Measurements from ENCODE around the gene RGL3. TPM values are rescaled to one million over a fixed set of nuclear protein-coding genes. Genes with fewer than 3 reads are reported as not detected.
"Not testable (repeated sequence)": the region's sequence is repeated elsewhere in the genome, so short reads cannot be mapped to it uniquely, and the experiment has no call there.

RGL3 gene
- total and polyA plus RNA-seq, 12 donors = 1.2 to 37.5 (median 3.5) TPM

DNA sequence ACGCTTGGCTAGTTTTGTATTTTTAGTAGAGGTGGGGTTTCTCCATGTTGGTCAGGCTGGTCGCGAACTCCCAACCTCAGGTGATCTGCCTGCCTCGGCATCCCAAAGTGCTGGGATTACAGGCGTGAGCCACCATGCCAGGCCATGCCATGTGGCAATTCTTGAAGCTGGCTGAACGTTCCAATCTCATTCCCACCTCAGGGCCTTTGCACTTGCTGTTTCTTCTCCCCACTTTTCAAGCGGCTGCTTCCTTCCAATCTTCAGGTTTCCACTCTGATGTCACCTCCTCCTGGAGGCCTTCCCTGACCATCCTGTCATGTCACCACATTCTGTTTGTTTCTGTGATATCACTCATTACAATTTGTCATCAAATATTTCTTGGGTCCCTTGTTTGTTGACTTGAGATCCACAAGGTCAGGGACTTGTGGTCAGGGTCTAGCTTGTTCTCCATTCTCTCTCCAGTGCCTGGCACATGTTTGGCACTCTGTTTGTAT lies 39.2 kb downstream of the RGL3 start:
- Histone ChIP-seq H3K27me3 (peaks cover 0 to 24% (median 9%) of the 10 kb centered on the region in 7 donors), H3K4me3 (peak overlapping the region in 3 of 10 donors; percentile 59 to 87 (median 65)), H3K36me3 (peaks cover 0 to 13% (median 0%) of the 10 kb centered on the region in 9 donors), H3K9me3 (no peaks in the 10 kb centered on the region), H3K4me1 (peaks cover 20 to 79% (median 59%) of the 10 kb centered on the region in 9 donors), H3K27ac (peak overlapping the region in 3 of 10 donors; percentile 65 to 86 (median 81))
- WGBS, 2 donors = 93 to 98% methylated on average over 7 of the region's 7 CpGs
- intact Hi-C loops (cut with DNase I) = loop anchor here in 8 of 10 donors (5.0 to 10.0 kb wide), 9 partner anchors 42 to 215 kb away; partner anchors contain the start of genes ODAD3 (in 6 of the 8), PRKCSH (in 6 of the 8), TSPAN16 (in 2 of the 8) and ELAVL3 (in 1 of the 8)
- ATAC-seq = no peak
- TF ChIP-seq, protein P1, sequence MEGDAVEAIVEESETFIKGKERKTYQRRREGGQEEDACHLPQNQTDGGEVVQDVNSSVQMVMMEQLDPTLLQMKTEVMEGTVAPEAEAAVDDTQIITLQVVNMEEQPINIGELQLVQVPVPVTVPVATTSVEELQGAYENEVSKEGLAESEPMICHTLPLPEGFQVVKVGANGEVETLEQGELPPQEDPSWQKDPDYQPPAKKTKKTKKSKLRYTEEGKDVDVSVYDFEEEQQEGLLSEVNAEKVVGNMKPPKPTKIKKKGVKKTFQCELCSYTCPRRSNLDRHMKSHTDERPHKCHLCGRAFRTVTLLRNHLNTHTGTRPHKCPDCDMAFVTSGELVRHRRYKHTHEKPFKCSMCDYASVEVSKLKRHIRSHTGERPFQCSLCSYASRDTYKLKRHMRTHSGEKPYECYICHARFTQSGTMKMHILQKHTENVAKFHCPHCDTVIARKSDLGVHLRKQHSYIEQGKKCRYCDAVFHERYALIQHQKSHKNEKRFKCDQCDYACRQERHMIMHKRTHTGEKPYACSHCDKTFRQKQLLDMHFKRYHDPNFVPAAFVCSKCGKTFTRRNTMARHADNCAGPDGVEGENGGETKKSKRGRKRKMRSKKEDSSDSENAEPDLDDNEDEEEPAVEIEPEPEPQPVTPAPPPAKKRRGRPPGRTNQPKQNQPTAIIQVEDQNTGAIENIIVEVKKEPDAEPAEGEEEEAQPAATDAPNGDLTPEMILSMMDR (IDR thresholded peaks at IDR 0.05) = no peak
- no peak for DNase-seq

DNA sequence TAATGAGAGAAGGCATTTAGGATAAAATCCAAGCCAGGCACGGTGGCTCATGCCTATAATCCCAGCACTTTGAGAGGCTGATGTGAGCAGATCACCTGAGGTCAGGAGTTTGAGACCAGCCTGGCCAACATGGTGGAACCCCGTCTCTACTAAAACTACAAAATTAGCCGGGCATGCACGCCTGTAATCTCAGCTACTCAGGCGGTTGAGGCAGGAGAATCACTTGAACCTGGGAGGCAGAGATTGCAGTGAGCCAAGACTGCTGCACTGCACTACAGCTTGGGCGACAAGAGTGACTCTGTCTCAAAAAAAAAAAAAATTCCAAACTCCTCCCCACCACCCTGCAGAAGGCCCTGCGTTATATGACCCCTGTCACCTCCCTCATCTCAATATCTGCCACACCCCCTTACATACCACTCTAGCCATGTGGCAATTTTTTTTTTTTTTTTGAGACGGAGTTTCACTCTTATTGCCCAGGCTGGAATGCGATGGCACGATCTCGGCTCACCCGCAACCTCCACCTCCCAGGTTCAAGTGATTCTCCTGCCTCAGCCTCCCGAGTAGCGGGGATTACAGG lies 39.8 kb downstream of the RGL3 start:
- DNase-seq, H3K9me3 ChIP-seq, H3K4me3 ChIP-seq, H3K27ac ChIP-seq, ATAC-seq: not testable (repeated sequence)
- Histone ChIP-seq H3K27me3 (peaks cover 0 to 24% (median 9%) of the 10 kb centered on the region in 7 donors), H3K4me1 (peaks cover 20 to 78% (median 58%) of the 10 kb centered on the region in 9 donors), H3K36me3 (peaks cover 0 to 13% (median 0%) of the 10 kb centered on the region in 9 donors)
- 91% methylated on average over 14 of the region's 14 CpGs for WGBS, 2 donors
- intact Hi-C loops (cut with DNase I) = loop anchor here in 3 of 10 donors (5.0 to 10.0 kb wide), 4 partner anchors 68 to 215 kb away; partner anchors contain the start of genes TSPAN16 (in 1 of the 3) and ZNF627 (in 1 of the 3)

DNA sequence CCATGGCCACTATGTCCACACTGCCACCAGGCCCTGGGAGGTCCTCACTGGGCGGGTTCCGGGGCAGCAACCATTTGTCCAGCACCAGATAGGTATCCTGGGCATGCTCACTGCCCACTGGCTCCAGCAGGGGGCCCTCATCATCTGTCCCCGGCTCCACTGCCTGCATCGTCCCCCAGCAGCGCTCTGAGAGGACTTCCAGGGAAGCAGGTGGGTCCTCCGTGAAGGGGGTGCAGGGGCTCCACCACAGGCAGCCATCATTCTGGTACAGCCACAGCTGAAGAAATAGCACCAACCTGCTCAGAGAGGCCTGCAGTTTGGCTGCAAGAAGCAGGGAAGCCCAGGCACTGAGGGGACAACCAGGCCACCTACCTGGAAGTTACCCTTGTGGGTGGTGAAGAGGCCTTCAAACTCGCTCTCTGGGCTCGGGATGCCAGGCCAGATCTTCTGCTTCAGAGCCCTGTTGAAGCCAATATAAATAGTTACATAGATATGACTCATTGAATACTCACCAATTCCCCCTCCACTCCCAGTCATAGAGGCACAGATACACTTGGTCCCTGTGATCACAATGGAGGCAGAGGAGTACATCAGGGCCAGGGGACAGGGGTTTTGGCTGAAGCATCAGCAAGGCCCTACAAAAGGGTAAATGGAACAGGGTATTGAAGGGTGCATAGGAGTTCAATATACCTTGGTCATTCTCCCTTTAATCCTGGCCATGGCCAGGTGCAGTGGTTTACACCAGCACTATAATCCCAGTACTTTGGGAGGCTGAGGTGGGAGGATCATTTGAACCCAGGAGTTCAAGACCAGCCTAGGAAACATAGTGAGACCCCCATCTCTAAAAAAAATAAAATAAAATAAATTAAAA lies 40.6 kb downstream of the RGL3 start:
- 48 to 58% methylated on average over 8 of the region's 8 CpGs for WGBS, 2 donors
- H3K4me3 ChIP-seq = no peak overlapping the region
- H3K27me3 ChIP-seq = peaks cover 0 to 17% (median 9%) of the 10 kb centered on the region in 7 donors
- H3K9me3 ChIP-seq = no peaks in the 10 kb centered on the region
- H3K27ac ChIP-seq = peak overlapping the region in 2 of 10 donors; percentile 48 to 94
- no peak for ATAC-seq
- peaks cover 14 to 77% (median 57%) of the 10 kb centered on the region in 9 donors for H3K4me1 ChIP-seq
- peak; percentile 43 to 56 for DNase-seq
- TF ChIP-seq, protein P1 (IDR thresholded peaks at IDR 0.05) = peak; percentile 5 to 64 (median 54)
- intact Hi-C loops (cut with DNase I) = loop anchor here in 3 of 10 donors (5.0 to 10.0 kb wide), 4 partner anchors 69 to 216 kb away; partner anchors contain the start of genes TSPAN16 (in 1 of the 3) and ZNF627 (in 1 of the 3)
- peaks cover 0 to 13% (median 0%) of the 10 kb centered on the region in 9 donors for H3K36me3 ChIP-seq

DNA sequence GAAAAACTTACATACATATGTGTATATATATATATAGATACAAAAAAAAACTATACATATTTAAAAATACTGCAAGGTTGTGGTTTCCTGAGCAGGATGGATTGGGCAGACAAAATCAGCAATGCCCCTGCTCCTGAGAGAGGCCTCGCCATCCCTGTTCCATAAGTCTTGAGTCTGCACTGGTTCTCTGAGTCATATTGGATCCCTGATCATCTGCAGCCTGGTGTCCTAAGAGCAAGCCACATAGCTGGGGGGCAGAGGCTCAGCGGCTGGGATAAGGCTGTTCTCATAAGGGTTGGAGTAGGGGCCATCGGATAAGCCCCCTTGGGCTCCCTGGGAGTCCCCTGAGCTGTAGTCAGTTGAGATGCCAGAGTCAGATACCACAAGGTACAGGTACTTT lies 41.4 kb downstream of the RGL3 start:
- no peak overlapping the region for H3K4me3 ChIP-seq
- peaks cover 0 to 11% (median 3%) of the 10 kb centered on the region in 7 donors for H3K27me3 ChIP-seq
- peaks cover 0 to 13% (median 0%) of the 10 kb centered on the region in 9 donors for H3K36me3 ChIP-seq
- no peaks in the 10 kb centered on the region for H3K9me3 ChIP-seq
- TF ChIP-seq, protein P1 (IDR thresholded peaks at IDR 0.05) = no peak
- intact Hi-C loops (cut with DNase I) = loop anchor here in 3 of 10 donors (5.0 to 10.0 kb wide), 4 partner anchors 70 to 217 kb away; partner anchors contain the start of genes TSPAN16 (in 1 of the 3) and ZNF627 (in 1 of the 3)
- peak overlapping the region in 2 of 10 donors; percentile 10 to 94 for H3K27ac ChIP-seq
- H3K4me1 ChIP-seq = peaks cover 9 to 69% (median 49%) of the 10 kb centered on the region in 9 donors
- WGBS, 2 donors = 95 to 97% methylated on average over 3 of the region's 3 CpGs
- ATAC-seq = no peak
- no peak for DNase-seq

Measured in heart right ventricle (tissue), 16 donors.